VCaP (cell line): ENCODE measurements around the gene PTGES2.

Experiments used
- H3K27ac ChIP-seq: fragments of 450-650 bp; 2 replicates; pipeline ENCODE4 v1.5.1; 2017
- TF ChIP-seq, protein P1 (sequence below): fragments of 450-650 bp; conservative IDR thresholded peaks from 2 replicates; pipeline ENCODE4 v1.5.1; 2017; ENCODE audit warnings: mild to moderate bottlenecking, moderate library complexity

The PTGES2 gene

DNA sequence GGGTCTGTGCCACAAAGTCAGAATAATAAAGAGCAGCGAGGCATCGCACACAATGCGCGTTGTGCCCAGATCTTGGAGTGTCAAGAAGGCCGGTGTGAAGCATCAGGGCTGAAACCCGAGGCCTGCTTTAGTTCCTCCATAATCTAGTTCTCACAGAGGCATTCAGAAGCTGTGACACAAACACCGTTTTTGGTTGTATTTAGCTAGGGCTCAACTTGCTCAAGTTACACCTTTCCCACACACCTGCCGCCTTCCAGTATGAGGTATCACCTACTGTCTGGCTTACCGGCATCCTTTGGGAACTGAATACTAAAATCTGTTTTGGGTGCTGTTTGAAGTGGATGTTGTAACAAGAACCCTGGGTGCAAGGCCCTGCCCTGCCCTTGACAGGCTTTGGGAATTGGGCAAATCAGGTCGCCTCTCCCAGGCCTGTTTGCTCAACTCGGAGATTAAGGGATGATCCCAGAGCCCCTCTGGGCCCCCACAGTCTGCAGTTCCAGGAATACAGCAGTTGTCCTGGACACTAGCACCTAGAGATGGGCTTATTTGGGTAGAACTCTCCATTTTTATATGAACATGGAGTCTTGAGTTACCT is 32.5 kb downstream of the PTGES2 start:
- H3K27ac ChIP-seq, result peak overlapping the region; percentile 68

DNA sequence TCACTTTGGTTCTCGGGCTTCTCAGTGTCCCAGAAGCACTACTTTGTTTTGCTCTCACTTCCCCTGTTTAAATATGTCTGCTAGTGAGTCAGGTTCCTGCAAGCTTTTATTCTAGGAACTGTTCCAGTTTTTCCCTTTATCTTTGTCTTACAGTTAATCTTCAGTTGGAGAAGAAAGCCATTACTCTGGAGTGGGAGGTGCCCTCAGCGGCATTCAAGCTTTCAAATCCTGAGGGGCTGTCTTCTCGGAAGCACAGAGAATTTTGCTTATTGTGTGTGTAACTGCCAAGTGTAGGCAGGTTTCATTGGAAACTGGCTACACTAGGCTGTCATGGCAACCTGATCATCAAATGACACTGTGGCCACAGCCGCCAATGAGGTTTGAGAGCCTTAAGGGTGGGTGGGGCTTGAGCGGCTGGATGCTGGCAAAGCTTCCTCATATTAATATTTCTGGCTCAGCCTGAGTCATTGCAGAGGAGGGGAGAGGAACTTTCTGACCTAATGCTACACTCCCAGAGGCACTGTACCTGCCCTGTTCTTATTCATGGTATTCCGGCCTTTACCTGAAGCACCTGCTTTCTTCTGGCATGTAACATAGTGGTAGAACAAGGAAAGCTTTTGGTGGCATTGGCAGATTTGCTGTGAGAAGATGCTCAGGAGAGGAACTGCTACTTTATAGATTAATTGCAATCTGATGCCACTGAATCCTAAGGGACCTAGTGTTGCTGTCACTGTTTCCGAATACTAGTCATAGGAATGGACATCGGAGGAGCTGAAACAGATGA is 33.2 kb downstream of the PTGES2 start:
- TF ChIP-seq, protein P1, sequence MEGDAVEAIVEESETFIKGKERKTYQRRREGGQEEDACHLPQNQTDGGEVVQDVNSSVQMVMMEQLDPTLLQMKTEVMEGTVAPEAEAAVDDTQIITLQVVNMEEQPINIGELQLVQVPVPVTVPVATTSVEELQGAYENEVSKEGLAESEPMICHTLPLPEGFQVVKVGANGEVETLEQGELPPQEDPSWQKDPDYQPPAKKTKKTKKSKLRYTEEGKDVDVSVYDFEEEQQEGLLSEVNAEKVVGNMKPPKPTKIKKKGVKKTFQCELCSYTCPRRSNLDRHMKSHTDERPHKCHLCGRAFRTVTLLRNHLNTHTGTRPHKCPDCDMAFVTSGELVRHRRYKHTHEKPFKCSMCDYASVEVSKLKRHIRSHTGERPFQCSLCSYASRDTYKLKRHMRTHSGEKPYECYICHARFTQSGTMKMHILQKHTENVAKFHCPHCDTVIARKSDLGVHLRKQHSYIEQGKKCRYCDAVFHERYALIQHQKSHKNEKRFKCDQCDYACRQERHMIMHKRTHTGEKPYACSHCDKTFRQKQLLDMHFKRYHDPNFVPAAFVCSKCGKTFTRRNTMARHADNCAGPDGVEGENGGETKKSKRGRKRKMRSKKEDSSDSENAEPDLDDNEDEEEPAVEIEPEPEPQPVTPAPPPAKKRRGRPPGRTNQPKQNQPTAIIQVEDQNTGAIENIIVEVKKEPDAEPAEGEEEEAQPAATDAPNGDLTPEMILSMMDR, result no peak
- H3K27ac ChIP-seq, result peak overlapping the region; percentile 68

More for the DNA sequence above, 32.5 kb downstream of the PTGES2 start:
- TF ChIP-seq, protein P1, result no peak

DNA sequence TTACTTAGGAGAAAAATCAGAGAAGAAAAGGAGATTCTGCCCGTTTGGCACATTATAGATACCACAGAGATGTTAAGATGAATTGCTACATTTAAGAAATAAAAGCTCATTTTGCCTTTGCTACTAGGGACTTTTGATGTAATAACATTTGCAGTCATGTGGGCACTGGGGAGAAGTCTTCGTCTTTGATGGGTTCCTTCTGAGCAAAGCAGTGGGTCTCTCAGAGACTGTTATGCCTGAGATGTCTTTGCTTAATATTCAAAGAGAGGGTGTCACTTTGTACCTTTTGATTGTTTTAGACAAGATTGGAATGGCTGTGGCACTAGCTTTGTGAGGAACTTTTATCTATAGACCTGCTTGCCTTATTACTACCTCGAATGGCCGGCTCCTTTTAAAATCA is 34.5 kb downstream of the PTGES2 start:
- H3K27ac ChIP-seq, result peak overlapping the region; percentile 68
- TF ChIP-seq, protein P1, result no peak

DNA sequence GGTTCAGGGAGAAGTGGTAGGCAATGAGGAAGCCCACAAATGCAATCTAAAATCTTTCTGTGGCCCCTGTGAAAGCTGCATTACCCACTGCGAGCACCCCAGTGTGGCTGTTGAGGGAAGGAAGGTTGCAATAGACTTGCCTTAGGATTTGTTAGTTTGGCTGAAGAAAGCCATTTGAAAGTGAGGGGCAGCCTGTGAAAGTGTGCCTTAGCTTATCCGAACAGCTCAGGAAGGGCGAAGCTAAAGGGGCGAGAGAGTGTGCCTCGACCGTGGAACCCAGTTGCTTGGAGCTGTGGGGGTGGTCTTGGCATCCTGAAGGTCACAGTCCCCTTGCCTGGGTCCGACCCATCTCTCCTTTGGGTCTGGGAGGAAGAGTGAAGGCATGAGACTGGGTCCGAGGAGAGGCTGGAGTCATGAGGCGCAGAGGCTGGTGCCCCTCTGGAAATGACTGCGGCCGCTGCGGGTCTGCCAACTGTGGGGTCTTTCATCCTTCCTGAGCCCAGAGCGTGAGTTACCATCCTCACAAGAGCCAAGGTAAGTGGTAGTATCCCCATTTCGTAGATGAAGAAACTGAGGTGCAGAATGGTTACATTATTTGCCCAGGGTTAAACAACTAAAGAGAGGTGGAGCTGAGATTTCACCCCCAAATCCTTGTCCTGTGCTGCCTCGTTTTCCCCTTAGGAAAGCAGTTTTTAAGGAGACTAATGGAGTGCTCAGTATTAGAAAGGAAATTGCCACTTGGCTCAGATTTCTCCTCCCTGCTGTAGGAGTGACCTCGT is 35.1 kb downstream of the PTGES2 start:
- H3K27ac ChIP-seq, result peak overlapping the region; percentile 68
- TF ChIP-seq, protein P1, result no peak

DNA sequence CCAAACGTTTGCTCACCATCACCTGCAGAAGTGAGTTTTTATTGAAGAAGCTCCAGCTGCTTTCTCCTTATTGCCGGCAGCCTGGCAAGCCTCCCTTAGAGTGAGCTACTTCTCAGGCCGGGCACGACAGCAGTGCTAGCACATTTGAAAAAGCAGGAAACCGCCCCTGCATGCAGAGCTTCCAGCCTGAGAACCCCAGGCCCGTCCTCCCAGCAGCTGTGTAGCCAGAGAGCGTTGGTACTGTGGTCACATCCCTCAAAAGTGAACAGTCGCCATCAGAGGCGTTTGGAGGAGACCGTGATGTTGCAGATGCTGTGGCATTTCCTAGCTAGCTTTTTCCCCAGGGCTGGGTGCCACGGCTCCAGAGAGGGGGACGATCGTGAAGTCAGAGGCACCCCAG is 36.0 kb downstream of the PTGES2 start:
- TF ChIP-seq, protein P1, result no peak
- peak overlapping the region; percentile 68 for H3K27ac ChIP-seq

DNA sequence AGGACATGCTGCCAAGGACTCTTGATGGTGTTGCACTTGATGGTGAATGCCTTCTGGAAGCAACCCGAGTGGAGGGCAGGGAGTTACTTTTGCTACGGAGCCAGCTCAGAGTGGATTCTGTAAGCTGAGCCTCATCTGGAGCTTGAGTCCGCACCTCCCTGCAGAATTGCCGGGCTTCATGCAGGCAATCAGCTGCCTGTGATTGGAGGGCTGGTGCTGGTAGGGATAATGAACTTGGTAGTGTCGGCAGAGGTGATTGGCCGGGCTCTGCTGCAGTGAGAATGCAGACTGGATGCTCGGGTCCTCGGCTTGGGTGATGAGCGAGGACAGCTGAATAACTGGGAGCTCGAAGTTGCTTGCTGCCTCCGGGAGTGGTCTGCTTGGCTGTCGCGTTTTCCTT is 36.4 kb downstream of the PTGES2 start:
- TF ChIP-seq, protein P1, result no peak
- peak overlapping the region; percentile 68 for H3K27ac ChIP-seq

DNA sequence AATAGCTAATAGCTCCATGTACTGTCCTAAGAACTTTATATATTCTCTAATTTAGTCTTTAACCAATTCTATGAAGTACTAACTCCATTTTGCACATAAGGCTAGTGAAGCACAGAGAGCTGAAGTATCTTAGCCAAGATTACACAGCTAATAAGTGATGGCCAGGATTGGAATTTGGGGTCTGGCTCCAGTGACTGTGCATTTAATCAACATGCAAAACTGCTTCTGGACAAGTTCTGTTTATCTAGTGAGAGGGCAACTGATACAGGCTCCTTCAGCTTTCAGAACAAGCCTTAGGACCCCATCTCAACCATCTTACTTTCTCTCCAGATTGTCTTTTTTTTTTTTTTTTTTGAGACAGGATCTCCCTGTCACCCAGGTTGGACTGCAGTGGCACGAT is 38.2 kb downstream of the PTGES2 start:
- H3K27ac ChIP-seq, result 0 out of 2 replicates have a peak overlapping the region, but pooled peaks have one; percentile 68
- TF ChIP-seq, protein P1, result no peak
